ENCODE data around the gene C4orf51. TPM values are rescaled to one million over a fixed set of nuclear protein-coding genes. Genes with fewer than 3 reads are reported as not detected.

The C4orf51 gene
- total RNA-seq, 1 experiment from 2014 or later: 3.9 TPM

GRCh38 chr4:145781351-145781750 is 101.4 kb downstream of the C4orf51 start:
- H3K36me3 ChIP-seq (replicated peaks; ENCODE audit: control insufficient read depth, insufficient read depth, low read length): peaks cover 3% of the 10 kb centered on the region
- no peaks in the 10 kb centered on the region for H3K27me3 ChIP-seq (ENCODE audit: control insufficient read depth, insufficient read depth, low read length)
- DNase-seq: no peak
- no peak overlapping the region for H3K4me3 ChIP-seq (ENCODE audit: insufficient read depth, low read depth, low read length)

Other genes with a start within 250 kb of the C4orf51 start
- 21.2 and 26.2 TPM in 2 replicates for gene SMAD1, start 198.3 kb upstream of the C4orf51 start, total RNA-seq (2014; rRNA removed; shearing (Covaris generic))
- gene MMAA, start 60.8 kb upstream of the C4orf51 start, total RNA-seq (2014; rRNA removed; shearing (Covaris generic)): 2.6 and 4.1 TPM in 2 replicates